HG02798 (cell line): ENCODE data around the gene PRM2.
A peak's percentile ranks its signal among the peaks of the same experiment; 100 is the strongest.

Experiments used
- ATAC-seq: cut with Tn5 transposase; IDR thresholded peaks from one replicate; pipeline ENCODE4 v1.9.1; 2021; ENCODE audit warnings: mild to moderate bottlenecking; ENCODE audit not compliant: unreplicated experiment, poor library complexity

PRM2 gene

DNA sequence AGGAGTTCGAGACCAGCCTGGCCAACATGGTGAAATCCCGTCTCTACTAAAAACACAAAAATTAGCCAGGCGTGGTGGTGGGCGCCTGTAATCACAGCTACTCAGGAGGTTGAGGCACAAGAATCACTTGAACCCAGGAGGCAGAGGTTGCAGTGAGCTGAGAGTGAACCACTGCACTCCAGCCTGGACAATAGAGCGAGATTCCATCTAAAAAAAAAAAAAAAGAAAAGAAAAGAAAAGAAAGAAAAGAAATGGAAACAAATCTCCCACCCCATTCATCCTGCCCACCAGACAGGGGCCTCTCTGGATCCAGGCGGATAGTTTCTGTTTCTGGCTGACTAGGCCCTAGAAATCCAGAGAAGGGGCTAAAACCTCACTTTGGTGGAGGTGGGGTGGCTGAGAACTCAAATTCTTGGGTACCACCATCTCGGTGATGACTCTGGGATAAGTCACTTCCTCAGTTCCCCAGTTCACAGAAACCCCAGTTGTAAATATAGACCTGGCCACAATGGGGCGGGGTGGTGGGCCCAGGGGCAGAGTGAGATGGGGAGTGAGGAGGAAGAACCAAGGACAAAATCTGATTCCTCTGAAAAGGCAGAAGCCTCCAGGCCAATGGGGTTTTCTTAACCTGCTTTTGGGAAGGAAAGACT lies 42.4 kb downstream of the PRM2 start:
- no peak for ATAC-seq

DNA sequence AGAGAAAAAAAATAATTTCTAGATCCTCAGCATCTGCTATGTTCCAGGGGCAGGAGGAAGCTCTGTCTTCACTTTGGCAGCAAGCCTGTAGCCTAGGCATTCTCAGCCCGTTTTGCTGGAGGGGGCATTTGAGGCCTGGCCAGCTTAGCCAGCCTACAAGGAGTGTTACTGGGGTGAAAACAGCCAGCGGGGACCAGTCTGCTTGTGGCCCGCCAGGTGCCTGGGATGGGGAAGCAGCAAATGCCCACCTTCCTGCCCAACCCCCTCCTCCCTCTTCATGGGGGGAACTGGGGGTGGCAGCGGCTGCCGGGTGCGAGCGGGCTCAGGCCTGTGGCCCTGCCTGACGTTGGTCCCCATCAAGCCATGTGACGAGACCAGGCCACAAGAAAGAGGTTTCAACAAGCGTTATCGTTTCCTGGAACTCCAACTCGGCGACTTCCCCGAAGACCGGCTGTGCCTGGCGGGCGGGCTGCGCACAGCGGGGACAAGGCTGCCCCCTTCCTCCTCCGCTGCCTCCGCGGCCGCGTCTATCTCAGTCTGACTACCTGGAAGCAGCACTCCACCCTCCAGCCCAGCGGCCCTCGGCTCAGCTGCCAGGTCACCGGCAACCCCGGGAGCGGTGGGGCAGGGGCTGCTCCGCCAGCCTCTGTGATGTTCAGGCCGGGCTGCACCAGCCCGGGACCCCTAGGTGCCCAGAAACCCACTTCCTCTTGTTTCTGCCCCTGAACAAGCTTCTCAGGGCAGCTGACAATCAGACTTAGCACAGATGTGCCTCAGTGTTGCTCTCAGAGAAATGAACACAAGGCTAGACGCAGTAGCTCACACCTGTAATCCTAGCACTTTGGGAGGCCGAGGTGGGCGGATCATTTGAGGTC lies 43.2 kb downstream of the PRM2 start:
- peak; percentile 60 for ATAC-seq

DNA sequence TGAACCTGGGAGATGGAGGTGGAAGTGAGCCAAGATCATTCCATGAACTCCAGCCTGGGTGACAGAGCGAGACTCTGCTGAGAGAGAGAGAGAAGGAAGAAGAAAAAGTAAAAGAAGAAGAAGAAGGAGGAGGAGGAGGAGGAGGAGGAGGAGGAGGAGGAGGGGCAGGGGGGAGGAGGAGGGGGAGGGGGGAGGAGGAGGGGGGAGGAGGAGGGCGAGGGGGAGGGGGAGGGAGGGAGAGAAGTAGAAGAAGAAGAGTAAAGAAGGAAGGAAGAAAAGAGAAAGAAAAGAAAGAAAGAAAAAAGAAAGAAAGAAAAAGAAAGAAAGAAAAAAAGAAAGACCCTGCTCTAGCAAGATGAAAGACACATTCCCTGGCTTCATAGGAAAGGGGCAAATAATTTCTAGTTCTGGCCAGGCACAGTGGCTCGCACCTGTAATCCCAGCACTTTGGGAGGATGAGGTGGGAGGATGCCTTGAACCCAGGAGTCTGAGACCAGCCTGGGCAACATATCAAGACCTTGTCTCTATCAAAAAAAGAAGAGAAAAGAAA lies 43.9 kb downstream of the PRM2 start:
- no peak for ATAC-seq

DNA sequence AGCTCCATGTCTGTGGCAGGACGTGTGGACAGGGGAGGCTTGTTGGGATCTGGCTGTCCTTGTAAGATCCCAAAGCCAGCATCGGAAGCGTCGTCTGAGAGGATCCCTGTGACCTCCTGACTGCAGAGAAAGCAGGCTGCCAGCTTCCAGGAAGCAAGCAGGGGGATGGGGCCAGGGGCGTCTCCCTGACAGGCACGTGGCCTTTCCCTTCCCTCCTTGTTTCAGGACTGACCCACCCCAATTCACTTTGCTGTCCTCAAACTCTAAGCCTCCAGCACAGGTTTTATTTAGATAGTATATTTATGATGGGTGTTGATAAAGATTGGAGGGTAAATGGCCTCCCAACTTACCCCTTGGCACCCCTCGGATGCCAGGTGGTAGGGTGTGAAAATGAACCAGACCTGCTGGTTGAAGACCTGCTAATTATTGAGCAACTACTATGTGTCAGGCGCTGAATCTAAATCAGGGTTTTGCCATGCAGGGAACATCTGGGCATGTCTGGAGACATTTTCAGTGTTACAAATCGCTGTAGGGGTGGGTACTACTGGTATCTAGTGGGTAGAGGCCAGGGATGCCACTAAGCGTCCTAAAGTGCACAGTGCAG lies 44.8 kb downstream of the PRM2 start:
- ATAC-seq, result no peak

DNA sequence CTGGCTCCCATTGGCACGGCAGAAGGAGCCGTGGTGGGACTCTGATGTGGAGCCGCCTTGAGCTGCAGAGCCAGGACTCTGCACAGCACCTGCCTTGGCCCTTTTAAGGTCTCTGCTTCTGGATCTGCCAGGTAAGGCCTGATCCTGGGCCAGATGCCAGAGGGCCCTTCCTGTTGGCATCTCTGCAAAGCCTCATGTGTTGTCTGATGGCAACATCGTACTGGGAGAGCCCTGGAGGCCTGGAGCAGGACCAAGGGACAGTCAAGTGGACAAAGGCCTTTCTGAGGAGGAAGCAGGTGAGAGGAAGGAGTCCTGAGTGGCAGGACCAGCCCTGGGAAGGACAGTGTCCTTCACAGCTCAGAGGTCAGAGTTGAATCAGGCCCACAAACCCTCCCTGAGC lies 46.4 kb downstream of the PRM2 start:
- ATAC-seq, result no peak

DNA sequence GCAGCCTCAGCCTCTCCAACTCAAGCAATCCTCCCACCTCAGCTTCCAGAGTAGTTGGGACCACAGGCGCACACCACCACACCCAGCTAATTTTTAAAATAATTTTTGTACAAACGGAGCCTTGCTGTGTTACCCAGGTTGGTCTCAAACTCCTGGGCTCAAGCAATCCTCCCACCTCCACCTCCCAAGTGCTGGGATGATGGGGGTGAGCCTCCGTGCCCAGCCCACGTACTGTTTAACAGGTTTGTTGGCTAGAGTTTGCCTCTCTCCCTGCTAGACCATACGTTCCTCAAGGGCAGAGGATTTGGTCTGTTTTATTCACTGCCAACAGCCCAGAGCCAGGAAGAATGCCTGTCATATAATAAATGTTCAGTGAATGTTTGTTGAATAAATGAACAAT lies 46.8 kb downstream of the PRM2 start:
- ATAC-seq, result no peak

DNA sequence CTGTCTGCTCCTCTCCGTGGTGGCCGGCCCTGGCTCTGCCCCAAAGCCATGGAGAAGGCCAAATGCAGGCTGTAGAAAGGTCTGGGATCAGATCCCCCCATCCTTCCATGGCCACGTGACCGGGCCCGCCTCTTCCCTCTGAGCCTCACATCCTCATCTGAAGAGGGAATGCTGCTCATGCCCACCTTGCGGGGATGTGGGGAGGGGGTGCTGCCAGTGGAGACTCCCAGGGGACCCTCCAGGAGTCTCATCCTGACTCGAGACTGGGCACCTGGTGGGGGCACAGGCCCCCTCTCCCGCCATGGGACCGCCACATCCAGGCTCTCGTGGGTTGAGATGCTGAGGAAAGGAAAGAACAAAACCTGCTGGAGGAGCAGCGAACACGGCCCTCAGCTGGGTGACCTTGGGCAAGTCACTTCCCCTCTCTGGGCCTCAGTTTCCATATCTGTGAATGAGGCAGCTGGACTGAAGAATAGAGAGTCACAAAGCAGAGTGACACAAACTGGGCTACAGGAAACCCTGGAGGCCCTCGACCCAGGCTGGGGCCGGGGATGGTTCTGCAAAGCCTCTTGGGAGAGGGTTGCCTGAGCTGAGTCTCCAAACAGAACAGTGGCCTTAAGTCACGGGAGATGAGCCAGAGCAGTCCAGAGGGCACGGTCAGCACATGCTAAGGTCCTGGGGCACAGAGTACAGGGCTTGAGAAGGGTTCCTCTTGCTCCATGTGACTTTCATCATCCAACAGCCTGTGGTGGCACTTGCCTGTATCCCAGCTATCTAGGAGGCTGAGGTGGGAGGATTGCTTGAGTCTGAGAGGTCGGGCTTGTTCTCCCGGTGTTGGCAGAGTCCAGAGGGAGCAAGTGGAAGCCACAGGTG lies 50.4 kb downstream of the PRM2 start:
- ATAC-seq, result peak; percentile 2
